Measurements from ENCODE around the gene OXCT1. TPM values are rescaled to one million over a fixed set of nuclear protein-coding genes. Genes with fewer than 3 reads are reported as not detected.

The OXCT1 gene
- total and polyA plus RNA-seq, 2 donors (not counting 3 experiments of a cell fraction or from before 2014, with no cell fraction given) = 12.8 to 37.4 TPM

DNA sequence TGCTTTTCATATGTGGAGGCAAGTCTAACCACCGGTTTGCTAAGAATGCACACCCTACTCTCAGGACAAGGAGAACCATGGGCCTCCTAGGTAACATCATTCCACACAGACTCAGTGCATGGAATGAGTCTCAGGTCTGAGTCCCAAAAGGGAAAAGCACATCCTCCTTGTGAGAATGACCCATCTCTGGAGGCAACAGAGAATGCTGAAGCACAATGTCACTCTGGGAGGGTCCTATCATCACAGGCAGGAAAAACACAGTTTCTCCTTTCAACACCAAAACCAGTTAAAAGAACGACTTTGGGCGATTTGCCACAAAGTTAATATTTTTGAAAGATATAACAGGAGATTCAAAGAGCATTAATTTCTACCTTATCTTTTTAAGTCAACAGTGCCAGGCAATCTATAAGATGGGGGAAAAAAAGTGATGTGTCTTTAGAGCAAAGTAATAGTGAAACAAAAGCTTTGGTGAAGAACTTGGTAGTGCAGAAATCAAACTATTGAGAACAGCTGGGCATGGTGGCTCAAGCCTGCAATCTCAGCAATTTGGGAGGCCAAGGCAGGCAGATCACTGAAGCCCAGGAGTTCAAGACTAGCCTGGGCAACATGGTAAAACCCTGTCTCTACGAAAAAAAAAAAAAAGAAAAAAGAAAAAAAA, 97.3 kb downstream of the OXCT1 start:
- ChIA-PET CTCF (interaction anchor here (1.4 kb wide), 1 partner anchor 11 kb away, joined by 3 read pairs; no protein-coding TSS in a partner anchor), POLR2A (no interaction called here)
- TF ChIP-seq JUN (IDR thresholded peaks at IDR 0.05; ENCODE audit: borderline replicate concordance, insufficient read depth, insufficient read length, low read depth) = peak; percentile 38
- TF ChIP-seq, protein P1, sequence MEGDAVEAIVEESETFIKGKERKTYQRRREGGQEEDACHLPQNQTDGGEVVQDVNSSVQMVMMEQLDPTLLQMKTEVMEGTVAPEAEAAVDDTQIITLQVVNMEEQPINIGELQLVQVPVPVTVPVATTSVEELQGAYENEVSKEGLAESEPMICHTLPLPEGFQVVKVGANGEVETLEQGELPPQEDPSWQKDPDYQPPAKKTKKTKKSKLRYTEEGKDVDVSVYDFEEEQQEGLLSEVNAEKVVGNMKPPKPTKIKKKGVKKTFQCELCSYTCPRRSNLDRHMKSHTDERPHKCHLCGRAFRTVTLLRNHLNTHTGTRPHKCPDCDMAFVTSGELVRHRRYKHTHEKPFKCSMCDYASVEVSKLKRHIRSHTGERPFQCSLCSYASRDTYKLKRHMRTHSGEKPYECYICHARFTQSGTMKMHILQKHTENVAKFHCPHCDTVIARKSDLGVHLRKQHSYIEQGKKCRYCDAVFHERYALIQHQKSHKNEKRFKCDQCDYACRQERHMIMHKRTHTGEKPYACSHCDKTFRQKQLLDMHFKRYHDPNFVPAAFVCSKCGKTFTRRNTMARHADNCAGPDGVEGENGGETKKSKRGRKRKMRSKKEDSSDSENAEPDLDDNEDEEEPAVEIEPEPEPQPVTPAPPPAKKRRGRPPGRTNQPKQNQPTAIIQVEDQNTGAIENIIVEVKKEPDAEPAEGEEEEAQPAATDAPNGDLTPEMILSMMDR (IDR thresholded peaks at IDR 0.05; ENCODE audit: extremely low read depth in 1 of 2, insufficient read depth in 1 of 2, low read depth in 1 of 2, low read length in 2 of 2) = no peak
- TF ChIP-seq MYC (IDR thresholded peaks at IDR 0.05; ENCODE audit: low read depth, low read length) = no peak
- TF ChIP-seq GATA2 (IDR thresholded peaks at IDR 0.05; ENCODE audit: insufficient read depth, insufficient read length, low read depth, low read length) = no peak
- TF ChIP-seq FOS (IDR thresholded peaks at IDR 0.05; ENCODE audit: borderline replicate concordance, insufficient read depth, low read length) = peak; percentile 64
- Histone ChIP-seq H3K9ac (replicated peaks; ENCODE audit: extremely low read depth, insufficient read depth, low read length) (no peak overlapping the region), H3K4me2 (ENCODE audit: insufficient read depth, low read length) (no peak overlapping the region), H3K79me2 (ENCODE audit: control insufficient read depth, insufficient read depth, low read length) (no peaks in the 10 kb centered on the region), H3K4me1 (ENCODE audit: control insufficient read depth, extremely low read depth, insufficient read depth, low read length) (peaks cover 3% of the 10 kb centered on the region), H3K9me1 (replicated peaks; ENCODE audit: control insufficient read depth, extremely low read depth, insufficient read depth, low read length) (no peaks in the 10 kb centered on the region), H3K27ac (ENCODE audit: insufficient read depth, low read depth, low read length) (no peak overlapping the region), H3K4me3 (replicated peaks in 1 of 3; ENCODE audit: insufficient read depth in 1 of 3, low read depth in 1 of 3, low read length in 3 of 3) (no peak overlapping the region), H3K36me3 (ENCODE audit: control insufficient read depth in 2 of 2, extremely low read depth in 1 of 2, insufficient read depth in 2 of 2, low read length in 2 of 2) (no peaks in the 10 kb centered on the region), H2AFZ (ENCODE audit: low read depth, low read length) (no peak overlapping the region), H3K27me3 (ENCODE audit: control insufficient read depth in 2 of 2, insufficient read depth in 2 of 2, low read length in 2 of 2) (no peaks in the 10 kb centered on the region), H4K20me1 (replicated peaks; ENCODE audit: control insufficient read depth, extremely low read depth, insufficient read depth, low read length) (no peaks in the 10 kb centered on the region), H3K9me3 (replicated peaks; ENCODE audit: control insufficient read depth, insufficient read depth, low read length) (no peaks in the 10 kb centered on the region)
- intact Hi-C loops (cut with micrococcal nuclease) (no loop called here), dilution Hi-C loops (cut with MboI; ENCODE audit: extremely low pct_ligation_motif_present, low sequenced_read_pairs) (no loop called here)
- DNase-seq (ENCODE audit: low read depth, low spot score) = peak; percentile 63
- no peak for FAIRE-seq
- BruUV-seq (replicated peaks) = no TSS peak
